ENCODE results near the gene RIPOR3.

- TF ChIP-seq POLR2A (IDR thresholded peaks at IDR 0.05) (no peak), CTCF (IDR thresholded peaks at IDR 0.05) (no peak)
Observed at GRCh38 chr20:50724851-50725723, 33.7 kb upstream of the RIPOR3 start.
